GM21825 (cell line): Measurements from ENCODE around the gene PPM1N.

Source experiments
- ATAC-seq: cut with Tn5 transposase; IDR thresholded peaks from one replicate; pipeline ENCODE4 v1.9.1; 2021; ENCODE audit warnings: mild to moderate bottlenecking, moderate library complexity; ENCODE audit not compliant: unreplicated experiment

The PPM1N gene

DNA sequence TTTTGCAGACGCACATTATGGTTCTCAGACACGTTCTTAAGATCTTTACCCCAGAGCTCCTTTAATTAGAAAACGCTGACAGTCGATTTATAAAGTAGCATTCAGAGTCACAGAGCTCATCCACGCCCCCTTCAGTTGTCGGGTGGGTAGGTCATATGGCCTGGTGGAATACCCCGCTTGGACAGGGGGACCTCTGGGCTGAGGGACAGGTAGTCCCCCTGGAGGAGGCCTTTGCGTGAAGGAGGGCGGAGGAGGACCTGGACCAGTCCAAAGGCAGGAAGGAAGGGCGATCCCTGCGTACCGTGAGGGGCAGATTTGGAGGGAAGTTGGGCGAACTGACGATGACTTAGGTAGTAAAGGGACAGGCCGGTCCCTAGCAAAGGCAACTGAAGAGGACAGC is 29.5 kb downstream of the PPM1N start:
- no peak for ATAC-seq

DNA sequence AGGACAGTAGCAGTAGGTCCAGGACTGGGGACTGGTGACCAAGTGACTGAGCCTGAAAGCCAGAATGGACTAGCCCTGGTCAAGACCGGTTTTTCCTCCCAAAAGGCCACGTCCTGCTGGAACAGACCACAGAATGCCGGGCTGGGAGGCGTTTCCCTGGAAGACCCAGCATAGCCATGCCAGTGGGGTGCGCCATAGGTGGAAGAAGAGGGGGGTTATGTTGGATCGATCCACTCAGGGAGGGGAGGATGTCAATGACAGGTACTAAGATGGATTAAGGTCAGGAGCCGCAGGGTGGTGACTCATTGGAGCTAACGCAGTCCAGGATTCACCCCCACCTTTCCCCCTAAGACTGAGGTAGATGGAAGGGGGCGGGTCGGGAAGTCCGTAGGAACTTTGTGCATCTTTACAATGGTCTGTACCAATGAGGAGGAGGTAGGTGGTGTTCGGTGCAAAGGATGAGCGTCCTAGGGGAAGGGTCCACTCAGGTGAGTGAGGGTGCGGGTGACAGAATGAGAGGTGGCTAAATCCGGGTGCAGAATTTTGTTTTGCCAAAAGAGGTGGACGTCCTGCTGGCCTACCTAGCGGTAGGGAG is 30.0 kb downstream of the PPM1N start:
- ATAC-seq: no peak

DNA sequence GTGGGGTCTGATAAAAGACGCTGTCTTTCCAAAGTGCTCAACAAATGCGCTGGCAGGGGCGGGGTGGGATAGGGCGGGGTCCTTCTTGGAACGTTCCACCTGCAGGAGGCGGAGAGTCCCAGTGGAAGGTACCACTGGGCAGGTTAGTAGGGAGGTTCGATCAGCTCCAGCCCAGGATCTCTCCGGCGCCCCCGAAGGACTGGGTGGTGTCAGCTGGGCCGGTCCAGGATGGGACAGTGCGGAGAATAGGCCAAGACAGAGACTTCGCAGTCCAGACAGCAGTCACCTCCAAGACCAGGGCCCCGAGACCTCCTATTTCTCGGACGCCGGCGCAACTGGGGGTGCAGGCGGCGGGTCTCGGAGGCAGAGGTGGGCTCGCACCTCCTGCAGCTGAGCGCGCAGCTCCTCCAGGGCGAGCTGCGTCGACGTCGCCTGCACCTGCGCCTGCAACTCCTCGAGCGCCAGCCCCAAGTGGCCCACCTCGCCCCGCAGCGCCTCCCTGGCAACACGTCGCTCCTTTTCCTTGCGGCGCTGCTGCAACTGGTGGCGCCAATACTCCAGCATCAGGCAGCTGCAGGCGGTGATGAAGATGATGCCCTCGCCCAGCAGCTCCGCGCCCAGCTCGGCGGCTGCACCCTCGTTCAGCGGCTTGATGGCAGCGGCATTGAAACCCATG is 30.6 kb downstream of the PPM1N start:
- no peak for ATAC-seq

DNA sequence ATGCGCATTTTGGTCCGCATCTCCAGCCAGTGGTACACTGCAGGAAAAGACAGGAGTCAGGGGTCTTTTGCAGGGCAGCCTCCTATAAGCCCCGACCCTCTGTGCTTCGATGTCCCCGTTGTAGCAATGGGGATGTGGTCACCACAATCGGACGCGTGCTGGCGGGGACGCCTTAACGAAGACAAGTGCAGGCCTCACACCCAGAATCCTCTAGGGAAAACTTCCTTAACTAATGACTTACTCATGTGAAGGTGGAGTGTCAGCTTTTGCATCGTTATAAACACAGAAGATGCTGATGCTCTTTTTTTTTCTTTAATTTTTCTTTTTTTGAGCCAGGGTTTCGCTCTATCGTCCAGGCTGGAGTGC is 31.2 kb downstream of the PPM1N start:
- ATAC-seq: no peak

DNA sequence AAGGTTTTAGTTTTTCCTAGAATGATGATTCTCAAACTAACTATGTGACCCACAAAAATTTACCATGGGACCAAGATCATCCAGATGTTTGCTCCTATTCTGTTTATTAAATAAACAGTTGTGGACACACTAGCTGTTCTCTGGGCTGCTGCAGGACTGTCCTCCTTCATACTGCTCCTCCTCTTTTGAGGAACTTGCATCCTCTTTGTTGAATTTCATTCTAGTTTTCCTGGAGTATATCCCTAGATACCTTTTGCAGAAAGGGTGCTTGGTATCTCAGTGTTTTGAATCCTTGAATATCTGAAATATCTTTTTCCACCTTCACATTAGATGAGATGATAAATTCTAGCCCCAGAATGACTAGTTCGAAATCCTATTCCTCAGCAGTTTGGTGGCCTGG is 33.1 kb downstream of the PPM1N start:
- ATAC-seq: no peak

DNA sequence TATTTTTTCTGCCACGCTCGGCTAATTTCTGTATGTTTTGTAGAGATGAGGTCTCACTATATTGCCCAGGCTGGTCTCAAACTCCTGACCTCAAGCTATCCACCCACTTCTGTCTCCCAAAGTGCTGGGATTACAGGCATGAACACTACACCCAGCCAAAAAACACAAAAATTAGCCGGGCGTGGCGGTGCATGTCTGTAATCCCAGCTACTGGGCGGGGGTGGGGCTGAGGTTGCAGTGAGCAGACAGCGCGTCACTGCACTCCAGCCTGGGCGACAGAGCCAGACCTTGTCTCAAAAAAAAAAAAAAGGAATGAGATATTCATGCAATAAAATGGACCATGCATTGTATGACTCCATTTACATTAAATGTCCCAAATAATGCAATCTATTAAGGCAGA is 41.2 kb downstream of the PPM1N start:
- ATAC-seq: no peak

DNA sequence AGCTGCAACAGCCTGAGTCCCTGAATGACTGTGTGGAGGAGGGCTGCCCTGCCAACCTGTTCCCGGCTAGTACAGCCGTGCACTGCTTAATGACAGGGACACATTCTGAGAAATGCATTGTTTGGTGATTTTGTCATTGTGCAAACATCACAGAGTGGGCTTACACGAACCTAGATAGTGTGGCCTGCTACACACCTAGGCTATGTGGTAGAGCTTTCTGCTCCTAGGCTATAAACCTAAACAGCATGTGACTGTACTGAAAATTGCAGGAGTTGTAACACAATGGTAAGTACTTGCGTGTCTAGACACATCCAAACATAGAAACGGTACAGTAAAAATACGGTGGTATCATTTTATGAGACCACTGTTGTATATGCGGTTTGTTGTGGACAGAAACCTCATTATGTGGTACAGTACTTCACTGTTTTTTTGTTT is 44.0 kb downstream of the PPM1N start:
- ATAC-seq: no peak

DNA sequence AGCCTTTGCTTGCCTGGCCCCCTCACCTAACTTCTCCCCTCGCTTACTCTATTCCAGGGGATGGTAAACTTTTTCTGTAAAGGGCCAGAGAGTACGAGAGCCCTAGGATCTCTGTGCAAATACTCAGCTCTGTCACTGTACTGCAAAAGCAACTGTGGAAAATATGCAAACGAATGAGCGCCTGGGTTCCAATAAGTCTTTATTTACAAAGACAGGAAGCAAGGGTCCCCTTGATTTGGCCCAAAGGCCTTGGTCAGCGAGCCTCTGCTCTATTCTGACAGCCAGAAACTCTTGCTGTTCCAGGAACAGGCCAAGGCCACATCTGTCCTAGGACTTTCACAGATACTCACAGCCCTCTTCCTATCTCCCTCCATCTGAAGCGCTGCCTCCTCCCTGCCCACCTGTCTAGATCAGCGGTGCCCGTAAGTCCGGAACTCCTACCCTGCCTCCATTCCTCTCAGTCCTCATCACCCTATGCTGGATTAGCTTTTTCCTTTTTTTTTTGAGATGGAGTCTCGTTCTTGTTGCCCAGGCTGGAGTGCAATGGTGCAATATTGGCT is 49.0 kb downstream of the PPM1N start:
- ATAC-seq: no peak

DNA sequence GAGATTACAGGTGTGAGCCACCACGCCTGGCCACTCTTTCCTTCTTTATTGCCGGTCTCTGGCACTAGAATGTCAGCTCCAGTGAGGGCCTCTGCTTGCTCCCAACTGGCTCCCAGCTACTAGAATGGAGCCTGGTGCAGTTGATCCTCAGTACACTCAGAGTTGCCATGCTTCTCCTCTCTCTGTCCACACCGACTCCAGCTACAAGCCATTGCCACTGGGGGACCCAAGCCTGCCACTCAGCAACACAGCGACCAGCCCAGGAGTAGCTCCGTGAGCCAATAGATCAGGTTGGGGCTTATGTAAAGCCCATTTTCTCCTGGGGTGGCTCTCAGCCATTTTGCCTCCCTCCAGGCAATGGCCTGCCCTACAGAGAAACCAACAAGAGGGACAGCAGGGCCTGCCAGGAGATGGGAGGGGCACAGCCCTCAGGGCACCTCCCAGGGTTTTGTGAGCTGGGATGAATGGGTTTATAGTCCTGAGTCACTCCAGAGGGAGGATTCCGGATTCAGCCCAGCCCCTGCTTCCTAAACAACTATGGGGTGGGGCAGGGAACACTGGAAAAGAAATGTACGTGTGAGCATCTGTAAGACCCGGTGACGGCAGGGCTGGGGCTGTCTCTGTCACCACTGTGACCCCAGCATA is 49.8 kb downstream of the PPM1N start:
- ATAC-seq: no peak
